22Rv1 (cell line): ENCODE measurements around the gene MPST.

Experiments used
- H3K27ac ChIP-seq: fragments of 450-650 bp; 2 replicates; pipeline ENCODE4 v1.5.1; 2017
- ZFX ChIP-seq: fragments of 450-650 bp; IDR thresholded peaks from 2 replicates; pipeline ENCODE4 v1.6.1; 2017; ENCODE audit warnings: antibody characterized with exemption, borderline replicate concordance
- TF ChIP-seq, protein P1 (sequence below): fragments of 450-650 bp; IDR thresholded peaks from 2 replicates; pipeline ENCODE4 v1.5.1; 2017; ENCODE audit warnings: mild to moderate bottlenecking

The MPST gene

GRCh38 chr22:36991206-36991605, 28.3 kb upstream of the MPST start:
- no peak overlapping the region for H3K27ac ChIP-seq
- TF ChIP-seq, protein P1, sequence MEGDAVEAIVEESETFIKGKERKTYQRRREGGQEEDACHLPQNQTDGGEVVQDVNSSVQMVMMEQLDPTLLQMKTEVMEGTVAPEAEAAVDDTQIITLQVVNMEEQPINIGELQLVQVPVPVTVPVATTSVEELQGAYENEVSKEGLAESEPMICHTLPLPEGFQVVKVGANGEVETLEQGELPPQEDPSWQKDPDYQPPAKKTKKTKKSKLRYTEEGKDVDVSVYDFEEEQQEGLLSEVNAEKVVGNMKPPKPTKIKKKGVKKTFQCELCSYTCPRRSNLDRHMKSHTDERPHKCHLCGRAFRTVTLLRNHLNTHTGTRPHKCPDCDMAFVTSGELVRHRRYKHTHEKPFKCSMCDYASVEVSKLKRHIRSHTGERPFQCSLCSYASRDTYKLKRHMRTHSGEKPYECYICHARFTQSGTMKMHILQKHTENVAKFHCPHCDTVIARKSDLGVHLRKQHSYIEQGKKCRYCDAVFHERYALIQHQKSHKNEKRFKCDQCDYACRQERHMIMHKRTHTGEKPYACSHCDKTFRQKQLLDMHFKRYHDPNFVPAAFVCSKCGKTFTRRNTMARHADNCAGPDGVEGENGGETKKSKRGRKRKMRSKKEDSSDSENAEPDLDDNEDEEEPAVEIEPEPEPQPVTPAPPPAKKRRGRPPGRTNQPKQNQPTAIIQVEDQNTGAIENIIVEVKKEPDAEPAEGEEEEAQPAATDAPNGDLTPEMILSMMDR = no peak
- no peak for TF ChIP-seq ZFX

- H3K27ac ChIP-seq = no peak overlapping the region
- no peak for TF ChIP-seq ZFX
- TF ChIP-seq, protein P1 = no peak
These were observed 21.8 kb upstream of the MPST start for GRCh38 chr22:36997746-36998145.

DNA sequence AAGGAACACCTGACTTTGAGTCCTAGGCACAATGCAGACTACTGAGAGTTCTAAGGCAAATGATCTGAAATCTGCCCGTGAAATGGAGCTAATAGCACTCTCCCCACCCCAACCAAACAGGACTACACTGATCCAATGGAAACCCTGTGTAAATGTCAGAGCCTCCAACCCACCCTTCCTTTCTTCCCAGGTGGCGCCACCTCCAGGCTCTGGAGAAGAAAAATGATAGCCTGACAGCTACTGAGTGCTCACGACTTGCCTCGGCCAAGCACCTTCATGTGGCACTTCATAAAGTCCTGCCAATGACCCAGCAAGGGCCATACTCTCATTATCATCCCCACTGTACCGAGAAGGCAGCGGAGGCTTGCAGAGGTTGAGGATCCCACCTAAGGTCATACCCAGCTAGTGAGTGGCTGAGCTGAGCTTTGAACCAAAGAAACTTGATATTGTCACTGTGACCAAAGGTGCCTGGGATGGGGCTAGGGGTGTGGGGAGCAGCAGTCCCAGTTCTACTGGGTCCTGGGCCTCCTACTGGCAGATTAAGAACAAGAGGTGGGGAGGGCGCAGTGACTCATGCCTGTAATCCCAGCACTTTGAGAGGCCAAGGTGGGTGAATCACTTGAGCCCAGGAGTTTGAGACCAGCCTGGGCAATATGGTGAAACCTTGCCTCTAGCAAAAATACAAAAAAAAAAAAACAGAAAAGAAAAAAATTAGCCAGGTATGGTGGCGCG, 20.8 kb upstream of the MPST start:
- no peak for TF ChIP-seq ZFX
- TF ChIP-seq, protein P1 = peak; percentile 20; the same call in 1 of the 2 replicates
- no peak overlapping the region for H3K27ac ChIP-seq

GRCh38 chr22:36999463-36999862, 20.1 kb upstream of the MPST start:
- H3K27ac ChIP-seq = no peak overlapping the region
- no peak for TF ChIP-seq ZFX
- TF ChIP-seq, protein P1 = no peak

- no peak overlapping the region for H3K27ac ChIP-seq
- TF ChIP-seq ZFX = no peak
- TF ChIP-seq, protein P1 = no peak
These were observed 18.6 kb upstream of the MPST start for GRCh38 chr22:37000676-37001534.

GRCh38 chr22:37001826-37002225, 17.7 kb upstream of the MPST start:
- no peak for TF ChIP-seq ZFX
- TF ChIP-seq, protein P1 = no peak

DNA sequence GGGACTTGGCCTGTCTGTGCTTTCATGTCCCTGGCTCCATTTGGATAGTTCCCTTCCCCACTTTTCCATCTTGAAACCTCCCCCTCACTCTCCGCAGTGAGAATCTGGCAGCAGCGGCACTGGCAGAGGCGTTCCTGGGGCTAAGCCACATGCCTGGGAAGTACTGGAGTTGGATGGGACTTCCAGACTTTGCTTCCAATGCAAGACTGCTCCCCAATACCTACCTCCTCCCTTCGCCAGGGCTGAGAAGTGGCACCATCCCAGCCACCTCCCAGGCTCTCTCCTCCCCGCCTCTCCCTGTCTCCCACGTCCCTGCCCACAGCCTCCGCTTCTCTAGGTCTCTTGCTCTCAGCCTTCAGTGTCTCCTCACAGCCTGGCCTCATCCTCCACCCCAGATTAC, 16.9 kb upstream of the MPST start:
- no peak for TF ChIP-seq ZFX
- TF ChIP-seq, protein P1 = no peak
- no peak overlapping the region for H3K27ac ChIP-seq

More at GRCh38 chr22:37001826-37002225, 17.7 kb upstream of the MPST start:
- H3K27ac ChIP-seq = no peak overlapping the region
